ENCODE measurements around the gene TRIO.

DNA sequence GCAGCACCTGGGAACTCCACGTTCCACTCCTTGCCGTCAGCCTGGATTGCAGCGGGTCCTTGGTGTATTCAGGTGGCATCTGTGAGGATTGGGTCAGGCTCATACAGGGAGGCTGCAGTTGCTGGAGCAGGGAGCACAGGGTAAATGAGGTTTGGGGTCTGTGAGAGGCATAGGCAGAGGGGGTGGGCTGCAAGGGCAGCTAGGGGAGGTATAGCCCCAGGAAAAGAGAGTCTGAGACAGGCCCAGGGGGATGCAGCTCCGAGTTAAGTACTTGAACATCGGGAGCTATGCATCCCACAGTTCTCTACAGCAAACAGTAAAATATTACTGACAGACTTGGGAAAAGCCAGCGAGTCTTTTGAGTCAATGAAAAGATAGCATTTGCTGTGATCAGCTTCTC is 101.6 kb downstream of the TRIO start:
- TF ChIP-seq, protein P1, sequence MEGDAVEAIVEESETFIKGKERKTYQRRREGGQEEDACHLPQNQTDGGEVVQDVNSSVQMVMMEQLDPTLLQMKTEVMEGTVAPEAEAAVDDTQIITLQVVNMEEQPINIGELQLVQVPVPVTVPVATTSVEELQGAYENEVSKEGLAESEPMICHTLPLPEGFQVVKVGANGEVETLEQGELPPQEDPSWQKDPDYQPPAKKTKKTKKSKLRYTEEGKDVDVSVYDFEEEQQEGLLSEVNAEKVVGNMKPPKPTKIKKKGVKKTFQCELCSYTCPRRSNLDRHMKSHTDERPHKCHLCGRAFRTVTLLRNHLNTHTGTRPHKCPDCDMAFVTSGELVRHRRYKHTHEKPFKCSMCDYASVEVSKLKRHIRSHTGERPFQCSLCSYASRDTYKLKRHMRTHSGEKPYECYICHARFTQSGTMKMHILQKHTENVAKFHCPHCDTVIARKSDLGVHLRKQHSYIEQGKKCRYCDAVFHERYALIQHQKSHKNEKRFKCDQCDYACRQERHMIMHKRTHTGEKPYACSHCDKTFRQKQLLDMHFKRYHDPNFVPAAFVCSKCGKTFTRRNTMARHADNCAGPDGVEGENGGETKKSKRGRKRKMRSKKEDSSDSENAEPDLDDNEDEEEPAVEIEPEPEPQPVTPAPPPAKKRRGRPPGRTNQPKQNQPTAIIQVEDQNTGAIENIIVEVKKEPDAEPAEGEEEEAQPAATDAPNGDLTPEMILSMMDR (IDR thresholded peaks at IDR 0.05), result no peak
- TF ChIP-seq POLR2AphosphoS5 (IDR thresholded peaks at IDR 0.05) (no peak), POLR2A (IDR thresholded peaks at IDR 0.05) (no peak)

Data from transverse colon (tissue), 4 donors.